H9 (cell line): ENCODE results near the gene BRMS1L. TPM values are rescaled to one million over a fixed set of nuclear protein-coding genes. Genes with fewer than 3 reads are reported as not detected.

Experiments used
- DNase-seq: peaks from one replicate; pipeline ENCODE4 v3.0.0-alpha.2; 2017
- H2AFZ ChIP-seq: one replicate; pipeline ENCODE4 v1.6.1; 2013; ENCODE audit warnings: mild to moderate bottlenecking, low read length, control low read depth, moderate library complexity
- H2AK5ac ChIP-seq: 2 replicates; pipeline ENCODE4 v1.6.1; 2013; ENCODE audit warnings: low read length, control low read depth, mixed read lengths; ENCODE audit not compliant: insufficient read length
- H2BK120ac ChIP-seq: one replicate; pipeline ENCODE4 v1.6.1; 2013; ENCODE audit warnings: low read depth, mild to moderate bottlenecking, low read length, control low read depth, inconsistent platforms; ENCODE audit not compliant: poor library complexity, severe bottlenecking
- H2BK12ac ChIP-seq: 2 replicates; pipeline ENCODE4 v1.6.1; 2013; ENCODE audit warnings: low read length, control low read depth, mixed read lengths, low read depth; ENCODE audit not compliant: insufficient read length
- H2BK15ac ChIP-seq: 2 replicates; pipeline ENCODE4 v1.6.1; 2013; ENCODE audit warnings: low read depth, low read length, control low read depth
- H2BK20ac ChIP-seq: one replicate; pipeline ENCODE4 v1.6.1; 2013; ENCODE audit warnings: low read depth, mild to moderate bottlenecking, low read length, control low read depth, inconsistent platforms; ENCODE audit not compliant: poor library complexity, severe bottlenecking
- H2BK5ac ChIP-seq: 2 replicates; pipeline ENCODE4 v1.6.1; 2013; ENCODE audit warnings: low read length, control low read depth, mixed read lengths; ENCODE audit not compliant: insufficient read length
- H3K14ac ChIP-seq: 2 replicates; pipeline ENCODE4 v1.6.1; 2013; ENCODE audit warnings: low read length, control low read depth; ENCODE audit not compliant: insufficient read depth
- H3K18ac ChIP-seq: 2 replicates; pipeline ENCODE4 v1.6.1; 2013; ENCODE audit warnings: low read depth, mild to moderate bottlenecking, mixed read lengths, low read length, control low read depth; ENCODE audit not compliant: insufficient read length
- H3K23ac ChIP-seq: 2 replicates; pipeline ENCODE4 v1.6.1; 2013; ENCODE audit warnings: low read length, control low read depth, mixed read lengths, low read depth; ENCODE audit not compliant: insufficient read length
- H3K23me2 ChIP-seq: 2 replicates; pipeline ENCODE4 v1.6.1; 2013; ENCODE audit warnings: low read depth, mild to moderate bottlenecking, mixed read lengths, low read length, control low read depth; ENCODE audit not compliant: insufficient read length, poor library complexity, severe bottlenecking
- H3K27ac ChIP-seq: 2 replicates; pipeline ENCODE4 v1.5.1; 2013; ENCODE audit warnings: low read length, control low read depth, mixed read lengths, low read depth; ENCODE audit not compliant: insufficient read length
- H3K27me3 ChIP-seq: 2 replicates; pipeline ENCODE4 v1.6.1; 2013; ENCODE audit warnings: low read length, control low read depth, inconsistent platforms; ENCODE audit not compliant: insufficient read depth
- H3K4ac ChIP-seq: 2 replicates; pipeline ENCODE4 v1.6.1; 2013; ENCODE audit warnings: low read depth, mild to moderate bottlenecking, control low read depth, inconsistent platforms, low read length, moderate library complexity
- H3K4me1 ChIP-seq: 2 replicates; pipeline ENCODE4 v1.6.1; 2013; ENCODE audit warnings: low read length, control low read depth, inconsistent platforms; ENCODE audit not compliant: insufficient read depth
- H3K4me2 ChIP-seq: 2 replicates; pipeline ENCODE4 v1.6.1; 2013; ENCODE audit warnings: low read length, control low read depth, mixed read lengths; ENCODE audit not compliant: insufficient read length, insufficient read depth
- H3K56ac ChIP-seq: 2 replicates; pipeline ENCODE4 v1.6.1; 2013; ENCODE audit warnings: low read depth, mild to moderate bottlenecking, mixed read lengths, low read length, control low read depth; ENCODE audit not compliant: insufficient read length
- H3K79me1 ChIP-seq: 2 replicates; pipeline ENCODE4 v1.6.1; 2013; ENCODE audit warnings: low read depth, mild to moderate bottlenecking, moderate library complexity, low read length, control low read depth, inconsistent platforms; ENCODE audit not compliant: insufficient read depth, poor library complexity, severe bottlenecking
- H3K79me2 ChIP-seq: 2 replicates; pipeline ENCODE4 v1.6.1; 2013; ENCODE audit warnings: low read length, control low read depth, inconsistent platforms; ENCODE audit not compliant: insufficient read depth
- H3K9ac ChIP-seq: 2 replicates; pipeline ENCODE4 v1.6.1; 2013; ENCODE audit warnings: low read length, control low read depth, mixed read lengths; ENCODE audit not compliant: insufficient read length; ENCODE audit errors: extremely low read depth
- H3K9me3 ChIP-seq: one replicate; pipeline ENCODE4 v1.6.1; 2013; ENCODE audit warnings: low read depth, low read length, inconsistent platforms; ENCODE audit not compliant: control insufficient read depth
- H3T11ph ChIP-seq: one replicate; pipeline ENCODE4 v1.6.1; 2013; ENCODE audit warnings: mild to moderate bottlenecking, low read length, control low read depth, inconsistent platforms
- H4K20me1 ChIP-seq: one replicate; pipeline ENCODE4 v1.6.1; 2013; ENCODE audit not compliant: control insufficient read depth, insufficient read length, insufficient read depth
- H4K5ac ChIP-seq: 2 replicates; pipeline ENCODE4 v1.6.1; 2013; ENCODE audit warnings: low read depth, mild to moderate bottlenecking, mixed read lengths, low read length, control low read depth; ENCODE audit not compliant: insufficient read length
- H4K8ac ChIP-seq: replicated peaks from 2 replicates; pipeline ENCODE4 v1.6.1; 2013; ENCODE audit warnings: low read length, control low read depth, mixed read lengths, low read depth; ENCODE audit not compliant: insufficient read length
- H4K91ac ChIP-seq: 2 replicates; pipeline ENCODE4 v1.6.1; 2013; ENCODE audit warnings: low read depth, mild to moderate bottlenecking, moderate library complexity, mixed read lengths, low read length, control low read depth; ENCODE audit not compliant: insufficient read length
- H3K27ac Mint-ChIP-seq, 3 experiments: 2 replicates in 2 of 3; 3 replicates in 1 of 3; pipeline ENCODE4 v1.8.0; 2020 to 2021; ENCODE audit warnings: mixed read lengths in 3 of 3, mild to moderate bottlenecking in 1 of 3, moderate library complexity in 1 of 3
- H3K27me3 Mint-ChIP-seq: 2 replicates; pipeline ENCODE4 v1.8.0; 2021; ENCODE audit warnings: low read depth, mild to moderate bottlenecking, moderate library complexity, mixed read lengths
- H3K36me3 Mint-ChIP-seq, 3 experiments: 2 replicates in 2 of 3; 3 replicates in 1 of 3; pipeline ENCODE4 v1.8.0; 2020 to 2021; ENCODE audit warnings: low read depth in 3 of 3, mixed read lengths in 3 of 3; ENCODE audit not compliant: insufficient read depth in 1 of 3
- H3K4me1 Mint-ChIP-seq, 2 experiments: 2 replicates each; pipeline ENCODE4 v1.8.0; 2020; ENCODE audit warnings: mixed read lengths in 2 of 2
- H3K4me3 Mint-ChIP-seq, 2 experiments: 2 replicates in 1 of 2; 3 replicates in 1 of 2; pipeline ENCODE4 v1.8.0; 2020 to 2021; ENCODE audit warnings: mild to moderate bottlenecking in 2 of 2, mixed read lengths in 2 of 2, moderate library complexity in 1 of 2
- H3K9me3 Mint-ChIP-seq, 2 experiments: 2 replicates in 1 of 2; 3 replicates in 1 of 2; pipeline ENCODE4 v1.8.0; 2020; ENCODE audit warnings: mild to moderate bottlenecking in 2 of 2, mixed read lengths in 2 of 2, moderate library complexity in 1 of 2
- WGBS: extraction: QIAGEN DNeasy Blood & Tissue Kit; methylation state at CpG from one replicate; pipeline ENCODE4 v1.1.7; 2013; ENCODE audit warnings: missing lambda C conversion rate, low lambda C conversion rate, mixed read lengths; ENCODE audit not compliant: insufficient read length; ENCODE audit errors: extremely low coverage; 5-methylcytosine and 5-hydroxymethylcytosine counted together
- total RNA-seq: library from RNA; stranded (reverse); gene quantifications from 2 replicates; pipeline ENCODE4 v1.2.1, GENCODE V29; 2021
- TF ChIP-seq, protein P1 (sequence below): fragments of 200-600 bp; sonication (generic); conservative IDR thresholded peaks from 3 replicates; pipeline ENCODE4 v1.8.0; 2021; ENCODE audit warnings: antibody characterized with exemption, mild to moderate bottlenecking

BRMS1L gene
- total RNA-seq, 1 experiment from 2014 or later: 12.9 TPM

DNA sequence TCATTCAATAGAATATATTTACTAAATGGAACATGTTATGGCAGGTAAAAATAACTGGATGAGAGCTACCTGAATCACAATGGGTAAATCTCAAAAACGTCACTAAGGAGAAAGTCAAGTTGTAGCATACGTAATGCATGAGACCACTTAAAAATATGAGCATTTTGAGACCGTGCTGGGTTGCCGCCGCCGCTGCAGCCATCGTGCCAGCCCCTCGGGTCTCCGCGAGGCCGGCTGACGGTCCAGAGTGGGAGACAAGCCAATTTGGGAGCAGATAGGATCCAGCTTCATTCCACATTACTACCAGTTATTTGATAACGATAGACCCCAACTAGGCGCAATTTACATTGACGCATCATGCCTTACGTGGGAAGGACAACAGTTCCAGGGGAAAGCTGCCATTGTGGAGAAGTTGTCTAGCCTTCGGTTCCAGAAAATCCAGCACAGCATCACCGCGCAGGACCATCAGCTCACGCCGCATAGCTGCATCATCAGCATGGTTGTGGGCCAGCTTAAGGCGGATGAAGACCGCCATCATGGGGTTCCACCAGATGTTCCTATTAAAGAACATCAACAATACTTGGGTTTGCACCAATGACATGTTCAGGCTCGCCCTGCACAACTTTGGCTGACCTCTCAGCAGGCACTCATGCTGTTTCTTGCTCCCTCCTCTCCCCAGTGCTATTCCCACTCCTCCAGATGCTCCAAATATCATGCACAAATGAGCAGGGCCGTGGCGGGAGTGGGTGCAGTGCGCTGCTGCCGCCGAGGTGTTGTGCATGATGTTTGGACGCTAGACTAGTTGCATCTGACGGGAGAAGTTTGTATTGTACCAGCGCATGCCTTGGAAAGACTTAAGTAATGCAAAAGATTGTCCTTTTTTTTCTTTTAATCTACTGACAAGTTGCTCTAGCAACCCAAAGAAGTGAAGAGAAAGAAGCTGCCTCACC is 6.3 kb upstream of the BRMS1L start:
- Mint-ChIP-seq H3K27me3 (no peaks in the 10 kb centered on the region), H3K4me3 (no peak overlapping the region), H3K27ac (no peak overlapping the region; a peak in 1 of 7 replicates), H3K9me3 (no peaks in the 10 kb centered on the region; a peak in 1 of 5 replicates), H3K36me3 (no peaks in the 10 kb centered on the region), H3K4me1 (peaks cover 0 to 2% of the 10 kb centered on the region in 2 experiments; a peak in 1 of 4 replicates)
- Histone ChIP-seq H3K23ac (no peak overlapping the region), H4K91ac (no peak overlapping the region), H4K5ac (no peak overlapping the region), H4K20me1 (no peaks in the 10 kb centered on the region), H3K56ac (no peak overlapping the region), H3K79me1 (no peaks in the 10 kb centered on the region), H3K4me1 (no peaks in the 10 kb centered on the region), H3K23me2 (no peaks in the 10 kb centered on the region), H3K27ac (no peak overlapping the region), H3T11ph (no peak overlapping the region), H2BK120ac (no peak overlapping the region), H2AFZ (peak overlapping the region; percentile 22), H3K18ac (no peak overlapping the region), H2AK5ac (no peak overlapping the region), H3K9ac (no peak overlapping the region), H2BK12ac (no peak overlapping the region), H2BK5ac (no peak overlapping the region), H3K79me2 (no peaks in the 10 kb centered on the region), H4K8ac (peak overlapping the region; percentile 95), H3K4ac (no peak overlapping the region), H3K9me3 (no peaks in the 10 kb centered on the region), H3K14ac (no peak overlapping the region; the same call in 1 of the 2 replicates), H2BK20ac (no peak overlapping the region), H3K4me2 (no peak overlapping the region), H2BK15ac (no peak overlapping the region), H3K27me3 (no peaks in the 10 kb centered on the region)
- DNase-seq: no peak
- no CpG with 5 or more reads among the region's 32 CpGs for WGBS
- TF ChIP-seq, protein P1, sequence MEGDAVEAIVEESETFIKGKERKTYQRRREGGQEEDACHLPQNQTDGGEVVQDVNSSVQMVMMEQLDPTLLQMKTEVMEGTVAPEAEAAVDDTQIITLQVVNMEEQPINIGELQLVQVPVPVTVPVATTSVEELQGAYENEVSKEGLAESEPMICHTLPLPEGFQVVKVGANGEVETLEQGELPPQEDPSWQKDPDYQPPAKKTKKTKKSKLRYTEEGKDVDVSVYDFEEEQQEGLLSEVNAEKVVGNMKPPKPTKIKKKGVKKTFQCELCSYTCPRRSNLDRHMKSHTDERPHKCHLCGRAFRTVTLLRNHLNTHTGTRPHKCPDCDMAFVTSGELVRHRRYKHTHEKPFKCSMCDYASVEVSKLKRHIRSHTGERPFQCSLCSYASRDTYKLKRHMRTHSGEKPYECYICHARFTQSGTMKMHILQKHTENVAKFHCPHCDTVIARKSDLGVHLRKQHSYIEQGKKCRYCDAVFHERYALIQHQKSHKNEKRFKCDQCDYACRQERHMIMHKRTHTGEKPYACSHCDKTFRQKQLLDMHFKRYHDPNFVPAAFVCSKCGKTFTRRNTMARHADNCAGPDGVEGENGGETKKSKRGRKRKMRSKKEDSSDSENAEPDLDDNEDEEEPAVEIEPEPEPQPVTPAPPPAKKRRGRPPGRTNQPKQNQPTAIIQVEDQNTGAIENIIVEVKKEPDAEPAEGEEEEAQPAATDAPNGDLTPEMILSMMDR: no peak
